Measurements from ENCODE around the gene JPH2. TPM values are rescaled to one million over a fixed set of nuclear protein-coding genes. Genes with fewer than 3 reads are reported as not detected.

The JPH2 gene
- total RNA-seq, 1 donor from 2014 or later: 1.5 TPM

Other genes with a start within 250 kb of the JPH2 start
- 34.1 TPM for gene OSER1, start 23.6 kb upstream of the JPH2 start, total RNA-seq
- not detected for gene GDAP1L1, start 60.1 kb upstream of the JPH2 start, total RNA-seq
- gene FITM2, start 124.0 kb upstream of the JPH2 start, total RNA-seq: 7.5 TPM
- not detected for gene R3HDML, start 149.9 kb upstream of the JPH2 start, total RNA-seq
- not detected for gene HNF4A, start 168.5 kb upstream of the JPH2 start, total RNA-seq